Endothelial cell of umbilical vein (primary cell): ENCODE data around the gene CHAC1. TPM values are rescaled to one million over a fixed set of nuclear protein-coding genes. Genes with fewer than 3 reads are reported as not detected.

Source experiments
- BruUV-seq: library from RNA; stranded (reverse); fragments of 400-500 nt; replicated peaks from 2 replicates; lab custom pipeline; 2021; lab: Mats Ljungman, UMichigan
- CTCF ChIA-PET: fragments of 300-600, 350-600 bp; sonication (Branson Sonifier 250); formaldehyde crosslinking; loops from one replicate; lab custom pipeline; 2021; ENCODE audit warnings: antibody characterized with exemption, inconsistent platforms; lab: Charles Lee
- POLR2A ChIA-PET: fragments of 300-600, 350-600 bp; sonication (Branson Sonifier 250); formaldehyde crosslinking; loops from one replicate; lab custom pipeline; 2021; ENCODE audit warnings: antibody characterized with exemption, inconsistent platforms; lab: Charles Lee
- DNase-seq: peaks from one replicate; pipeline ENCODE4 v3.0.0-alpha.2; 2011; ENCODE audit warnings: low read depth, low spot score
- FAIRE-seq: peaks from 2 replicates; lab custom pipeline; 2011; peaks lifted over from hg19 to GRCh38; lab: Jason Lieb, UNC
- H2AFZ ChIP-seq: 2 replicates; pipeline ENCODE4 v1.6.0; 2012; ENCODE audit warnings: low read depth, low read length, control low read depth, inconsistent platforms
- H3K27ac ChIP-seq: 2 replicates; pipeline ENCODE4 v1.5.1; 2011; ENCODE audit warnings: low read depth, mild to moderate bottlenecking, control low read depth, low read length, moderate library complexity; ENCODE audit not compliant: insufficient read depth
- H3K27me3 ChIP-seq, 2 experiments: 2 replicates each; pipeline versions ENCODE4 v1.6.0 to v1.6.1; 2011; ENCODE audit warnings: low read length in 2 of 2, mixed read lengths in 1 of 2; ENCODE audit not compliant: control insufficient read depth in 2 of 2, insufficient read depth in 2 of 2
- H3K36me3 ChIP-seq, 2 experiments: 2 replicates in 1 of 2; 3 replicates in 1 of 2; pipeline ENCODE4 v1.5.1; 2011; ENCODE audit warnings: low read length in 2 of 2, mild to moderate bottlenecking in 1 of 2, moderate library complexity in 1 of 2; ENCODE audit not compliant: control insufficient read depth in 2 of 2, insufficient read depth in 2 of 2; ENCODE audit errors: extremely low read depth in 1 of 2
- H3K4me1 ChIP-seq: 3 replicates; pipeline ENCODE4 v1.5.1; 2011; ENCODE audit warnings: mild to moderate bottlenecking, low read length; ENCODE audit not compliant: control insufficient read depth, insufficient read depth; ENCODE audit errors: extremely low read depth
- H3K4me2 ChIP-seq: 2 replicates; pipeline ENCODE4 v1.6.1; 2011; ENCODE audit warnings: low read length, control low read depth, mixed read lengths; ENCODE audit not compliant: insufficient read depth
- H3K4me3 ChIP-seq, 3 experiments: fragments of 200-600 bp in 1 of 3; sonication (generic), shearing (Covaris generic) in 1 of 3; replicated peaks in 1 of 3; 2 replicates each; pipeline ENCODE4 v1.5.1; 2011 to 2016; ENCODE audit warnings: control low read depth in 3 of 3, low read length in 3 of 3, mild to moderate bottlenecking in 2 of 3, inconsistent platforms in 1 of 3, low read depth in 1 of 3, moderate library complexity in 1 of 3; ENCODE audit not compliant: insufficient read depth in 1 of 3
- H3K79me2 ChIP-seq: 2 replicates; pipeline ENCODE4 v1.6.0; 2012; ENCODE audit warnings: low read length, inconsistent platforms; ENCODE audit not compliant: control insufficient read depth, insufficient read depth
- H3K9ac ChIP-seq: replicated peaks from 2 replicates; pipeline ENCODE3; 2011; ENCODE audit warnings: low read length, control low read depth; ENCODE audit not compliant: insufficient read depth; ENCODE audit errors: extremely low read depth
- H3K9me1 ChIP-seq: replicated peaks from 3 replicates; pipeline ENCODE4 v1.6.0; 2011; ENCODE audit warnings: mild to moderate bottlenecking, low read length; ENCODE audit not compliant: control insufficient read depth, insufficient read depth; ENCODE audit errors: extremely low read depth
- H3K9me3 ChIP-seq: replicated peaks from 2 replicates; pipeline ENCODE4 v1.5.1; 2012; ENCODE audit warnings: low read length, inconsistent platforms; ENCODE audit not compliant: control insufficient read depth, insufficient read depth
- H4K20me1 ChIP-seq: replicated peaks from 2 replicates; pipeline ENCODE3; 2011; ENCODE audit warnings: mild to moderate bottlenecking, low read length; ENCODE audit not compliant: control insufficient read depth, insufficient read depth; ENCODE audit errors: extremely low read depth
- EZH2 ChIP-seq: IDR thresholded peaks from 2 replicates; pipeline ENCODE4 v1.6.1; 2012; ENCODE audit warnings: borderline replicate concordance, low read depth, mild to moderate bottlenecking, moderate library complexity, low read length, inconsistent platforms; ENCODE audit not compliant: severe bottlenecking
- FOS ChIP-seq: IDR thresholded peaks from 2 replicates; pipeline ENCODE4 v1.6.1; 2011; ENCODE audit warnings: mild to moderate bottlenecking, low read length, moderate library complexity, borderline replicate concordance; ENCODE audit not compliant: insufficient read depth
- JUN ChIP-seq: IDR thresholded peaks from 2 replicates; pipeline ENCODE4 v1.6.1; 2011; ENCODE audit warnings: borderline replicate concordance, low read depth; ENCODE audit not compliant: insufficient read length, insufficient read depth
- dilution Hi-C: fragments of 300-500 bp; cut with MboI; formaldehyde crosslinking; loops from one replicate; pipeline ENCODE4 v1.15.0; 2019; ENCODE audit warnings: low sequenced_read_pairs; ENCODE audit not compliant: extremely low pct_ligation_motif_present
- intact Hi-C: fragments of 100-400 bp; cut with micrococcal nuclease; formaldehyde crosslinking; loops from one replicate; pipeline ENCODE4 v1.10.0; 2022
- polyA plus RNA-seq, 4 experiments: library from polyadenylated mRNA; depleted of rRNA in 3 of 4; stranded (reverse) in 3 of 4; unstranded in 1 of 4; fragments of >200 nt; gene quantifications; 2 replicates each; pipeline versions ENCODE4 v1.2.1 to v1.2.3, GENCODE V29; 2011 to 2012; ENCODE audit warnings: missing spikeins in 1 of 4
- total RNA-seq: library from RNA; stranded (reverse); gene quantifications from 2 replicates; pipeline ENCODE4 v1.2.3, GENCODE V29; 2021
- TF ChIP-seq, protein P1 (sequence below), 2 donors: IDR thresholded peaks; 1 replicate in 1 of 2; 2 replicates in 1 of 2; pipeline ENCODE4 v1.5.1; 2011; ENCODE audit warnings: low read length in 2 of 2, mild to moderate bottlenecking in 2 of 2, moderate library complexity in 2 of 2, control low read depth in 1 of 2, inconsistent platforms in 1 of 2, low read depth in 1 of 2; ENCODE audit not compliant: insufficient read depth in 1 of 2; ENCODE audit errors: extremely low read depth in 1 of 2

CHAC1 gene
- total and polyA plus RNA-seq, 2 donors (not counting 3 experiments of a cell fraction or from before 2014, with no cell fraction given), result 4.6 to 25.7 TPM

DNA sequence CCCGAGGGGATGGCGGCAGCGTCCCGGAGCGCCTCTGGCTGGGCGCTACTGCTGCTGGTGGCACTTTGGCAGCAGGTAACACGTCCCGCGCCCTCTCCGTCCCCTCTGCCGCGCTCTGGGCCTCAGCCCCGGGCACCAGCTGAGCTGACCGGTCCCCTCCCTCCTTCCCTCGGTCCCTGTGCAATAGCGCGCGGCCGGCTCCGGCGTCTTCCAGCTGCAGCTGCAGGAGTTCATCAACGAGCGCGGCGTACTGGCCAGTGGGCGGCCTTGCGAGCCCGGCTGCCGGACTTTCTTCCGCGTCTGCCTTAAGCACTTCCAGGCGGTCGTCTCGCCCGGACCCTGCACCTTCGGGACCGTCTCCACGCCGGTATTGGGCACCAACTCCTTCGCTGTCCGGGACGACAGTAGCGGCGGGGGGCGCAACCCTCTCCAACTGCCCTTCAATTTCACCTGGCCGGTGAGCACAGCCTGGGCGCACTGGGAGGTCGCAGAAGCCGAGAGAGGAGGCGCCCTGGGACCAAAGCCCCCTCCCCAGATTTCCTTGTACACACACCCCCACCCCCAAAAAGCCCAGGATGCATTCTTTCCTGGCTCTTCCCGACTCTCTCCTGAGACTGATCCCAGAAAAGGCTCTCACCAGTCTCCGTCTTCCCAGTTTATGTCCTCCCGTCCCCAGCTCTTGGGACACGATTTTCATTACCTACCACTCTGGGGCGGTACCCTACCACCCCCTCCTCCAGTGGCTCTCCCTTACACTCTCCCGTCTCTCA lies 23.4 kb upstream of the CHAC1 start:
- no peaks in the 10 kb centered on the region for H4K20me1 ChIP-seq
- BruUV-seq, result TSS peak; percentile 25
- H3K27me3 ChIP-seq, result peaks cover 14 to 21% of the 10 kb centered on the region in 2 experiments
- no peak overlapping the region for H3K27ac ChIP-seq
- H3K4me1 ChIP-seq, result peaks cover 25% of the 10 kb centered on the region
- dilution Hi-C loops (no loop called here), intact Hi-C loops (loop anchor here (1.0 to 2.0 kb wide), 6 partner anchors 11 to 92 kb away; no protein-coding TSS in a partner anchor)
- peaks cover 0 to 17% of the 10 kb centered on the region in 2 experiments for H3K36me3 ChIP-seq
- POLR2A ChIA-PET, result interaction anchor here (0.7 to 4.2 kb wide), 8 partner anchors 11 to 89 kb away, joined by 3 to 79 read pairs (median 12); partner anchors contain the start of gene CHAC1
- no peaks in the 10 kb centered on the region for H3K79me2 ChIP-seq
- no peaks in the 10 kb centered on the region for H3K9me3 ChIP-seq
- peak overlapping the region; percentile 18 for H3K9ac ChIP-seq
- CTCF ChIA-PET, result interaction anchor here (0.6 to 12.4 kb wide), 20 partner anchors 8 to 489 kb away, joined by 3 to 260 read pairs (median 7); partner anchors contain the start of genes BAHD1, CHAC1 and VPS18
- FAIRE-seq, result peak; percentile 88
- peak overlapping the region; percentile 10 for H3K4me2 ChIP-seq
- peak; percentile 66 for DNase-seq
- H3K9me1 ChIP-seq, result no peaks in the 10 kb centered on the region
- peak overlapping the region; percentile 0 to 89 (median 56) for H3K4me3 ChIP-seq
- peak overlapping the region; percentile 67 for H2AFZ ChIP-seq
- TF ChIP-seq FOS, result no peak
- TF ChIP-seq EZH2, result no peak
- TF ChIP-seq, protein P1, sequence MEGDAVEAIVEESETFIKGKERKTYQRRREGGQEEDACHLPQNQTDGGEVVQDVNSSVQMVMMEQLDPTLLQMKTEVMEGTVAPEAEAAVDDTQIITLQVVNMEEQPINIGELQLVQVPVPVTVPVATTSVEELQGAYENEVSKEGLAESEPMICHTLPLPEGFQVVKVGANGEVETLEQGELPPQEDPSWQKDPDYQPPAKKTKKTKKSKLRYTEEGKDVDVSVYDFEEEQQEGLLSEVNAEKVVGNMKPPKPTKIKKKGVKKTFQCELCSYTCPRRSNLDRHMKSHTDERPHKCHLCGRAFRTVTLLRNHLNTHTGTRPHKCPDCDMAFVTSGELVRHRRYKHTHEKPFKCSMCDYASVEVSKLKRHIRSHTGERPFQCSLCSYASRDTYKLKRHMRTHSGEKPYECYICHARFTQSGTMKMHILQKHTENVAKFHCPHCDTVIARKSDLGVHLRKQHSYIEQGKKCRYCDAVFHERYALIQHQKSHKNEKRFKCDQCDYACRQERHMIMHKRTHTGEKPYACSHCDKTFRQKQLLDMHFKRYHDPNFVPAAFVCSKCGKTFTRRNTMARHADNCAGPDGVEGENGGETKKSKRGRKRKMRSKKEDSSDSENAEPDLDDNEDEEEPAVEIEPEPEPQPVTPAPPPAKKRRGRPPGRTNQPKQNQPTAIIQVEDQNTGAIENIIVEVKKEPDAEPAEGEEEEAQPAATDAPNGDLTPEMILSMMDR (IDR thresholded peaks at IDR 0.05; ENCODE audit: extremely low read depth in 1 of 2, insufficient read depth in 1 of 2, low read depth in 1 of 2, low read length in 2 of 2), result no peak
- no peak for TF ChIP-seq JUN
